Cardiac muscle cell (in vitro differentiated cells and primary cell): ENCODE results near the gene ADAMTSL2. TPM values are rescaled to one million over a fixed set of nuclear protein-coding genes. Genes with fewer than 3 reads are reported as not detected.

ENCODE experiments used
- DNase-seq, 2 donors: peaks; one replicate each; pipeline versions ENCODE4 v3.0.0 to v3.0.0-alpha.2; 2010 to 2017; ENCODE audit warnings: low read depth in 1 of 2, low spot score in 1 of 2
- H3K27ac ChIP-seq: fragments of 200-600 bp; sonication (generic); 2 replicates; pipeline ENCODE4 v1.5.1; 2016
- H3K27me3 ChIP-seq: fragments of 200-600 bp; sonication (generic); 2 replicates; pipeline ENCODE4 v1.6.0; 2016; ENCODE audit warnings: control low read depth
- H3K36me3 ChIP-seq: fragments of 200-600 bp; sonication (generic); 2 replicates; pipeline ENCODE4 v1.5.1; 2016; ENCODE audit warnings: control low read depth
- H3K4me1 ChIP-seq: fragments of 200-600 bp; sonication (generic); 2 replicates; pipeline ENCODE4 v1.8.1; 2017; ENCODE audit warnings: low read depth, mild to moderate bottlenecking, mixed run types
- H3K4me3 ChIP-seq: fragments of 200-600 bp; sonication (generic); 2 replicates; pipeline ENCODE4 v1.5.1; 2016; ENCODE audit warnings: mild to moderate bottlenecking
- H3K9me3 ChIP-seq: fragments of 200-600 bp; sonication (generic); 2 replicates; pipeline ENCODE4 v1.5.1; 2017; ENCODE audit warnings: low read depth, mild to moderate bottlenecking, control low read depth
- CTCF ChIP-seq: IDR thresholded peaks from 2 replicates; pipeline ENCODE4 v1.5.1; 2012; ENCODE audit warnings: low read depth, mild to moderate bottlenecking, low read length
- polyA plus RNA-seq: library from polyadenylated mRNA; unstranded; fragments of >200 nt; fragmentation: Nextera tagmentation; extraction: Ambion mirVana; gene quantifications from 2 replicates; pipeline ENCODE4 v1.2.1, GENCODE V29; 2016
- total RNA-seq: library from RNA; depleted of rRNA; stranded (reverse); fragments of >200 nt; gene quantifications from 2 replicates; pipeline ENCODE4 v1.2.3, GENCODE V29; 2016

The ADAMTSL2 gene
- total and polyA plus RNA-seq, 2 experiments from 2014 or later, result 18.4 to 27.2 TPM

DNA sequence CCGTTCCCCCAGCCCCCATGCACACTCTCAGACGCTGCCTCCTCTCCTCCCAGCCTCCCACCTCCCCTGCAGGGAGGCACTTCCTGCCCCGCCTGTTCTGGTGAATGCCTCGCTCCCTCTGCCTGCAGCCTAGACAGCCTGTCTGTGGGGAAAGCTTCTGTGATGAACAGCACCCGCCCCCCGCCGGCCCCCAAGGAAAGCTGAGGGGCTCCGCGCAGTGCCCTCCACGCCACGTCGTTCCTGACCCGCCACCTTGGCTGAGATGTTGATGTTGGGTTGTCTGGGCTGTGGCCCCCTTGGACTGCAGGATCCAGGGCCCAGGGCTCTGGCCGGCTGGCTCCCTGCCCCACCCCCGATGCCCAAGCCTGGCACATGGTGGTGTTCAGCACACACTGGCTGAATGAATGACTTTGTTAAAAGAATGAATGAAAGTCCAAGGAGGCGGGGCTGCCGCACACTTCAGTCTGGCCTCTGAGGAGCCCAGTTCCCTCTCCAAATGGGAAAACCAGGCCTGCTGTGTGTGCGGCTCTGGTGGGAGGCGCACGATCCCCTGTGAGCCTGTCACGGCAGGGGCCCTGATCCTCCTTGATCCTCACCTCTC, 7.7 kb upstream of the ADAMTSL2 start:
- no peaks in the 10 kb centered on the region for H3K36me3 ChIP-seq
- no peak for DNase-seq
- peaks cover 40% of the 10 kb centered on the region for H3K4me1 ChIP-seq
- no peak for TF ChIP-seq CTCF
- H3K9me3 ChIP-seq, result no peaks in the 10 kb centered on the region
- H3K27ac ChIP-seq, result peak overlapping the region; percentile 9
- no peak overlapping the region for H3K4me3 ChIP-seq
- H3K27me3 ChIP-seq, result no peaks in the 10 kb centered on the region

DNA sequence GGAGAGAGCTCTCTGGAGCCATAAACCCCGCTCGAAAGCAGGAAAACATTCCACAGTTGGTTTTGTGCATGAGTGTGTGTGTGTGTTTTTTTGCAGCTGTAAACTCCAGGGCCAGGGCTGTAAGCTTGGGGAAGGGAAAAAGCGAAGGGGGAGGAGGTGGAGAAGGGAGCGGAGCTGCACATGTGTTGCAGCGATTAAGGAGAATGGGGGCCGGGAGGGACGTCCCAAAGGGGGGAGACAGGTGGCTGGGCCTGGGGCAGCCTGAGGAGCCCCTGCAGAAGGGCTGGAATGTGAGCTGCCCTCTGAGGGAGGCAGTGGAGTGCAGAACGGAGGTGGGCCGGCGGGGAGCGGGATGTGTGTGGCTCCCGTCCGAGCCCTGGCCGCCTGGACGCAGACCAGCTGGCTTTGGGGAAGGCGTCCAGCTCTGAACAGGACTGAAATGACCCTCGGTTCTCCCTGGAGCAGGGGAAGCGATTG, 7.0 kb upstream of the ADAMTSL2 start:
- Histone ChIP-seq H3K9me3 (no peaks in the 10 kb centered on the region), H3K4me1 (peaks cover 40% of the 10 kb centered on the region), H3K36me3 (no peaks in the 10 kb centered on the region), H3K27ac (peak overlapping the region; percentile 9), H3K4me3 (no peak overlapping the region), H3K27me3 (no peaks in the 10 kb centered on the region)
- peak in 1 of 2 donors; percentile 74 for DNase-seq
- TF ChIP-seq CTCF, result no peak

GRCh38 chr9:133528001-133528875, 6.3 kb upstream of the ADAMTSL2 start:
- TF ChIP-seq CTCF, result no peak
- H3K27me3 ChIP-seq, result no peaks in the 10 kb centered on the region
- peaks cover 39% of the 10 kb centered on the region for H3K4me1 ChIP-seq
- no peak for DNase-seq
- no peak overlapping the region for H3K27ac ChIP-seq
- H3K4me3 ChIP-seq, result no peak overlapping the region
- H3K36me3 ChIP-seq, result no peaks in the 10 kb centered on the region
- no peaks in the 10 kb centered on the region for H3K9me3 ChIP-seq

DNA sequence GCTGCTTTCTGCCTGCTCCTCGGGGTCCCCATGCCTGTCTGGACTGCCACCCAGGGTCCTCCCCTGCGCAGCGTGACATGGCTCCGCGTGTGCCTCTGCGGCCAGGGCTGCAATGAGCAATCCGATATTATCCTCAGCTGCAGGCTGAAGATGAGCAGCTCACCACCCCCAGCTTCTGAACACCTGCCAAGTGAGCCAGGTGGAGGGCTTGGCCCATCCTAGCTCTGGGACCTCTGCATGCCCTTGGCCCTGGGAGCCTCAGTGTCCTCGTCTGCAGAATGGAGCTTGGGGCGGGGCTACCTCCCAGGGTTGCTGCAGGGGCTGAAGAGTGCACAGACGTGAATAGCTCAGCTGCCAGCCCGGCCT, 5.6 kb upstream of the ADAMTSL2 start:
- TF ChIP-seq CTCF, result no peak
- H3K4me3 ChIP-seq, result no peak overlapping the region
- H3K36me3 ChIP-seq, result no peaks in the 10 kb centered on the region
- no peak for DNase-seq
- peaks cover 39% of the 10 kb centered on the region for H3K4me1 ChIP-seq
- no peak overlapping the region for H3K27ac ChIP-seq
- no peaks in the 10 kb centered on the region for H3K9me3 ChIP-seq
- no peaks in the 10 kb centered on the region for H3K27me3 ChIP-seq

GRCh38 chr9:133529457-133529856, 5.0 kb upstream of the ADAMTSL2 start:
- Histone ChIP-seq H3K9me3 (no peaks in the 10 kb centered on the region), H3K4me1 (peaks cover 43% of the 10 kb centered on the region), H3K27ac (no peak overlapping the region), H3K27me3 (no peaks in the 10 kb centered on the region), H3K4me3 (no peak overlapping the region), H3K36me3 (no peaks in the 10 kb centered on the region)
- no peak for DNase-seq
- no peak for TF ChIP-seq CTCF
